Omental fat pad (tissue), 4 donors: ENCODE results near the gene FRMPD3. TPM values are rescaled to one million over a fixed set of nuclear protein-coding genes. Genes with fewer than 3 reads are reported as not detected.

Source experiments
- ATAC-seq: fragments of 150-250 bp; one replicate; pipeline ENCODE4 v1.9.1; 2016; ENCODE audit warnings: mild to moderate bottlenecking, moderate library complexity; ENCODE audit not compliant: low FRiP score
- DNase-seq: peaks from one replicate; pipeline ENCODE4 v3.0.0-alpha.2; 2019; ENCODE audit warnings: low spot score
- total RNA-seq, 4 donors: library from RNA; depleted of rRNA; stranded (reverse); fragments of >200 nt; gene quantifications; one replicate each; pipeline ENCODE4 v1.1.0, GENCODE V29; 2016
- TF ChIP-seq, protein P1 (sequence below), 3 donors: fragments of 450-650 bp; IDR thresholded peaks; one replicate each; pipeline ENCODE4 v1.5.1; 2016 to 2017; ENCODE audit warnings: antibody characterized with exemption in 3 of 3, mild to moderate bottlenecking in 3 of 3, moderate library complexity in 2 of 3

The FRMPD3 gene
- total RNA-seq: under 1 TPM in 1 of 4 donors, not detected in 3; 0.09 TPM

DNA sequence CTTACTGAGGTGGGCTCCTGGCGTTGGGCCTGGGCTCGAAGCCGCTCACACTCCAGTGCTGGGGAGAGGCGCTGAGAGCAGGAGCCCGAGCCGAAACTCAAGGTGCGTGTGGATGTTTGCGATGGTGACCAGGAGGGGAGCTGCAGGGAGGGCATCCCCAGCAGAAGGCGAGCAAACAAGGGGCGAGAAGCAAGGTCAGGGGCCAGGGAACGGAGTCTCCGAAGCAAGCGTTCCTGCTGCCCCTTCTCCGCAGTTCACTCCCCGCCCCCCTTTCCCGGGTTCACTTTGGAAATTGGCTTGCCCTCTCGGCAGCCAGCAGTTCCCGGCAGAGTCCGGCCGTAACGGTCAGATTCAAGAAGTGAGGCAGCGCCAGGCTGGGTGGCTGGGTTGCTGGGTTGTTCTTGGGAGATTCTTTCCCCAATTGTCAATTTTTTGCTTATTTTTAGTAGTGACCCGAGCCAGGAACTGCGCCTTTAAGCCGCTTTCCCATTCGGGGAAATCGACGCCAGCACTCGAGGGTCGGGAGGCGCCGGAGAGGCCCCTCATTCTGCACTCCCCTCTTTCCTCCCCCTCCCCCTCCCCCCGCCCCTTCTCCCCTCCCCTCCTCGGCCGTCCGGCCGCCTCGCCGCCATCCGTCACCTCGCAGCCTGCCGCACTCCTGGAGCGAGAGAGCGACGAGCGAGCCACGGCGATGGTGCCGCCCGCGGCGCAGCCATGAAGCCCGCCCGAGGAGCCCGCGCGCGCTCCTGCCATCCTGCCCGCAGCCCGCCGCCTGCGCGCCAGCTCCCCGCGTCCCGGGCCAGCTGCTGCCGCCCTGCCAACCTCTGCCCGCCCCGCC is at the start of gene FRMPD3:
TSS of gene FRMPD3 (plus strand) at position 655 of the 838 bp plus-strand sequence. CDS start 76,937 bp downstream, outside the sequence.
- ATAC-seq: no peak
- TF ChIP-seq, protein P1, sequence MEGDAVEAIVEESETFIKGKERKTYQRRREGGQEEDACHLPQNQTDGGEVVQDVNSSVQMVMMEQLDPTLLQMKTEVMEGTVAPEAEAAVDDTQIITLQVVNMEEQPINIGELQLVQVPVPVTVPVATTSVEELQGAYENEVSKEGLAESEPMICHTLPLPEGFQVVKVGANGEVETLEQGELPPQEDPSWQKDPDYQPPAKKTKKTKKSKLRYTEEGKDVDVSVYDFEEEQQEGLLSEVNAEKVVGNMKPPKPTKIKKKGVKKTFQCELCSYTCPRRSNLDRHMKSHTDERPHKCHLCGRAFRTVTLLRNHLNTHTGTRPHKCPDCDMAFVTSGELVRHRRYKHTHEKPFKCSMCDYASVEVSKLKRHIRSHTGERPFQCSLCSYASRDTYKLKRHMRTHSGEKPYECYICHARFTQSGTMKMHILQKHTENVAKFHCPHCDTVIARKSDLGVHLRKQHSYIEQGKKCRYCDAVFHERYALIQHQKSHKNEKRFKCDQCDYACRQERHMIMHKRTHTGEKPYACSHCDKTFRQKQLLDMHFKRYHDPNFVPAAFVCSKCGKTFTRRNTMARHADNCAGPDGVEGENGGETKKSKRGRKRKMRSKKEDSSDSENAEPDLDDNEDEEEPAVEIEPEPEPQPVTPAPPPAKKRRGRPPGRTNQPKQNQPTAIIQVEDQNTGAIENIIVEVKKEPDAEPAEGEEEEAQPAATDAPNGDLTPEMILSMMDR (IDR thresholded peaks at IDR 0.05): no peak
- no peak for DNase-seq

DNA sequence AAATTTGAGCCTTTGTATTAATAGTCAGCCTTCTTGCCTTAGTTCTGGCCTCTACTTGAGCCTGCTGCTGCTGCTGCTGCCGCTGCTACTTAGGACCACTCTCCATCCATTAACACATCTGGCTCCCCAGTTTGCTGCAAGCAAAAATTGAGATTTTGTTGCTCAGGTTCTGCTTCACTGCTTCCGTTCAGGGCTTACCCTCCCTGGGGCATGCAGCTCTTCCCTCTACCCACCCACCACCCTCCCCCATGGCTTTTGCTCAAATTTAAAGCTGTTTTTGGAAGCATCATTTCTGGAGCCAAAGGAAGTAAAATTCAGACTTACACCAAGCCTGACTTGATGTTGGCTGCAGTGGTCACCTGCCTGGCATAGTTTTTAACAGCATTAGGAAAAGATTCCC is 28.9 kb upstream of the FRMPD3 start:
- ATAC-seq (no peak), DNase-seq (no peak)
- TF ChIP-seq, protein P1 (IDR thresholded peaks at IDR 0.05): no peak

DNA sequence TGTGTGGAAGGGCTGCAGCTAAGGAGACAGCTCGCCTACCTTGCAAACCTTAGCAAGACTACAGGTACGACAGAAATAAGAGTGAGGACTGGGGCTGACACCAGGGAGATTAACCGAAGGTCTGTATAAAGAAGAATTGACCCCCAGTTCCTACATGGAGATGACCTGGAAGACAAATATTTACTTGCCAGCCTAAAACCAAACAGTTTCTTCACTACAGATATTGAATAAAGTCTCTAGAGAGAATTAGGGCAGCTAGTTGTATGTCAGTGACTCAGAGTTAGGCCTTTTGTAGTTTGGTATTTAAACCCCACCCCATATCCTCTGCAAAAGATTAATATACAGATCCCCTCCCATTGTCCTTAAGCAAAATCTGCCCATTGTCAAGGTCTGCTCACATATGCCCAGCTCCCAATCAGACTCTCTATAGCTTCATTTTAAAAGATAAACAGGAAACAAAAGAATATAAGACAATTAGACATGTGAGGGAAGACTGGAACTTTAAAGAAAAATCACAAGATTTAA is 28.1 kb upstream of the FRMPD3 start:
- ATAC-seq (no peak), DNase-seq (no peak)

DNA sequence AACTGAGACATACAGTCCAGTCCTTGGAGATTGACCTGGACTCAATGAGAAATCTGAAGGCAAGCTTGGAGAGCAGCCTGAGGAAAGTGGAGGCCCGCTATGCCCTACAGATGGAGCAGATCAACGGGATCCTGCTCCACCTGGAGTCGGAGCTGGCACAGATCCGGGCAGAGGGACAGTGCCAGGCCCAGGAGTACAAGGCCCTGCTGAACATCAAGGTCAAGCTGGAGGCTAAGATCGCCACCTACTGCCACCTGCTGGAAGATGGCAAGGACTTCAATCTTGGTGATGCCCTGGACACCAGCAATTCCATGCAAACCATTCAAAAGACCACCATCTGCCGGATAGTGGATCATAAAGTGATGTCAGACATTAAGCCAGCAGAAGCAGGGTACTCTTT is 20.4 kb upstream of the FRMPD3 start:
- DNase-seq (no peak), ATAC-seq (no peak)
- TF ChIP-seq, protein P1 (IDR thresholded peaks at IDR 0.05): no peak

More for the DNA sequence above, 28.1 kb upstream of the FRMPD3 start:
- TF ChIP-seq, protein P1 (IDR thresholded peaks at IDR 0.05): no peak

DNA sequence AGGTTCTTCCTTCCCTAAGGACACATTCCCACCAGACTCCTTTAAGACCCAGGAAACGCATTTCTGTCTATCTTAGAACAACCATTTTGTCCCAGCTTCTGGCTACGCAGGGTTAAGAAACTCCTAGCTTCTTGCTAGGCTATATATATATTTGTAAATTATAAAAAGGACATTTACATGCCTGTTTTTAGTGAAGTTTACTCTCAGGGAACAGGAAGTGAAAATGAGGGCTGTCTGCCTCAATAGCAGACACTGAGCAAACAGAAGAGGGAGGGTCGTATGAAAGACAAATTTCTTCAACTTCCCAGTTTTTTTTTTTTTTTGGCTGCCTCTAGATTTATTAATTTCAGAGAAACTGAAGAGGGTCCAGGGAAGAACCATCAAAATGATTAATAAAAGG is 9.3 kb upstream of the FRMPD3 start:
- TF ChIP-seq, protein P1 (IDR thresholded peaks at IDR 0.05): no peak
- no peak for ATAC-seq
- DNase-seq: no peak

DNA sequence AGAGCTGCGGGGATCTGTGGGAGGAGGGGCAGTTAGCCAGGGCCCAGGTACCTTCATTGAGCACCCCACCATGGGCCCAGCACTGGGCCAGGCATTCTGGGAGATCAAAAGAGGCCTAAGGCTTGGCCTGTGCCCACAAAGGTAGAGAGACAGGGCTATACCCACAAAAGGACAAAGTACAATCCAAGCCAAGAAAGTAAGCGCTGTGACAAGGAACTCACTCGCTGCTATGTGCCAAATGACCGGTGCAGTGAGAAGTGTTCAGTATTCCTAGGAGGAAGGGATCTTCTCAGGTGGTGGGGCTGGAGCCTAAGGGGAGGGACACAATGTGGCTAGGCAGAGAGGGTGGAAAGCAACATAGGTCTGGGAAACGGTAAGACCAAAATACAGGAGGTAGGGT is 8.8 kb upstream of the FRMPD3 start:
- no peak for DNase-seq
- no peak for ATAC-seq
- TF ChIP-seq, protein P1 (IDR thresholded peaks at IDR 0.05): no peak
